ENCODE data around the gene CPEB3. TPM values are rescaled to one million over a fixed set of nuclear protein-coding genes. Genes with fewer than 3 reads are reported as not detected.

The CPEB3 gene
- total and polyA plus RNA-seq, 9 of the 15 experiments (the other 6 are each of a cell fraction or from before 2014, with no cell fraction given) = 0.15 to 1.2 (median 0.51) TPM

GRCh38 chr10:92231196-92231595, 59.7 kb downstream of the CPEB3 start (continued):
- TF ChIP-seq BCLAF1 (IDR thresholded peaks at IDR 0.05; ENCODE audit: borderline replicate concordance in 1 of 2, control insufficient read depth in 1 of 2, low read depth in 2 of 2, low read length in 1 of 2) (no peak), ETV6 (IDR thresholded peaks at IDR 0.05; ENCODE audit: borderline replicate concordance in 1 of 2, low read depth in 2 of 2, low read length in 1 of 2) (no peak), ETV6 (CRISPR knock-in tag; IDR thresholded peaks at IDR 0.05; ENCODE audit: borderline replicate concordance) (no peak), ELK1 (CRISPR knock-in tag; IDR thresholded peaks at IDR 0.05) (no peak), ARID3A (IDR thresholded peaks at IDR 0.05; ENCODE audit: borderline replicate concordance, low read depth, low read length) (no peak), PTTG1 (tag; IDR thresholded peaks at IDR 0.05; ENCODE audit: low read depth) (no peak), ZFX (CRISPR knock-in tag; IDR thresholded peaks at IDR 0.05) (no peak), CBX2 (IDR thresholded peaks at IDR 0.05; ENCODE audit: insufficient read depth, low read length, poor library complexity, severe bottlenecking) (no peak), HMBOX1 (IDR thresholded peaks at IDR 0.05) (no peak), ZNF224 (CRISPR knock-in tag; IDR thresholded peaks at IDR 0.05) (no peak), CSDE1 (IDR thresholded peaks at IDR 0.05) (no peak), SREBF2 (CRISPR knock-in tag; IDR thresholded peaks at IDR 0.05) (no peak), ESRRA (IDR thresholded peaks at IDR 0.05; ENCODE audit: borderline replicate concordance, low read depth) (no peak), FOXA3 (CRISPR knock-in tag; conservative IDR thresholded peaks at IDR 0.05 in 1 of 2, IDR thresholded peaks at IDR 0.05 in 1 of 2) (no peak), ZNF12 (CRISPR knock-in tag; IDR thresholded peaks at IDR 0.05) (no peak)

All from K562 (cell line).